GM23338 (cell line): Measurements from ENCODE around the gene RAD51B.

ENCODE experiments used
- CREB1 ChIP-seq: fragments of 250-450 bp; sonication (Bioruptor Pico); IDR thresholded peaks from 2 replicates; pipeline ENCODE4 v1.5.0; 2020; ENCODE audit warnings: low read depth, mild to moderate bottlenecking, moderate library complexity
- CTCF ChIP-seq, 2 experiments: fragments of 200-600 bp in 1 of 2; sonication (generic) in 1 of 2; conservative IDR thresholded peaks; 2 replicates each; pipeline versions ENCODE4 v1.5.1 to v1.6.1; 2016 to 2017; ENCODE audit warnings: antibody characterized with exemption in 2 of 2, low read depth in 2 of 2, mild to moderate bottlenecking in 2 of 2, moderate library complexity in 1 of 2
- EZH2 ChIP-seq: fragments of 200-600 bp; sonication (generic); IDR thresholded peaks from one replicate; pipeline ENCODE4 v1.8.0; 2017; ENCODE audit warnings: antibody characterized with exemption, mild to moderate bottlenecking, low read depth; ENCODE audit not compliant: unreplicated experiment
- POLR2AphosphoS5 ChIP-seq: IDR thresholded peaks from 2 replicates; pipeline ENCODE4 v1.6.1; 2016; ENCODE audit warnings: antibody characterized with exemption, low read depth
- TF ChIP-seq, protein P1 (sequence below): IDR thresholded peaks from one replicate; pipeline ENCODE4 v1.6.1; 2018; ENCODE audit warnings: antibody characterized with exemption; ENCODE audit not compliant: unreplicated experiment

DNA sequence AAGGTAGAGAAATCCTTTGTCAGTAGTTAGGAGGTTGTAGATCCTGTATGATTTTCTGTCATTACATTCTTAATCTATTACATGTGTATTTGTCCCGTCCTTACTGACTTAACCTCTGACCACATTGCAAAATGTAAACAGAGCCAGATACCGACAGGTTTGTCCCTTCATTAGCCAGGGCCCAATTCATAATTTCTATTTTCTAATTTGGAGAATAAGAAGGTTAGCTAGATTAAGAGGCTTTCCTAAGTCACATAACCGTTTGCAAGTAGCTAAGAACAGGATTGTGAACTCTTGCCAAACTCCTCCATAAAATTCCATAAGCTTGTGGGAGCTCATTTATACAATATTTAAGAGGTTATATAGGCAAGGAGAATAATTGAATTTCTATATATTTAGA, 352.6 kb downstream of the RAD51B start:
- TF ChIP-seq EZH2 (no peak), CTCF (conservative IDR thresholded peaks at IDR 0.05; ENCODE audit: low read depth in 2 of 2) (no peak), CREB1 (CRISPR knock-in tag) (no peak), POLR2AphosphoS5 (no peak)
- TF ChIP-seq, protein P1, sequence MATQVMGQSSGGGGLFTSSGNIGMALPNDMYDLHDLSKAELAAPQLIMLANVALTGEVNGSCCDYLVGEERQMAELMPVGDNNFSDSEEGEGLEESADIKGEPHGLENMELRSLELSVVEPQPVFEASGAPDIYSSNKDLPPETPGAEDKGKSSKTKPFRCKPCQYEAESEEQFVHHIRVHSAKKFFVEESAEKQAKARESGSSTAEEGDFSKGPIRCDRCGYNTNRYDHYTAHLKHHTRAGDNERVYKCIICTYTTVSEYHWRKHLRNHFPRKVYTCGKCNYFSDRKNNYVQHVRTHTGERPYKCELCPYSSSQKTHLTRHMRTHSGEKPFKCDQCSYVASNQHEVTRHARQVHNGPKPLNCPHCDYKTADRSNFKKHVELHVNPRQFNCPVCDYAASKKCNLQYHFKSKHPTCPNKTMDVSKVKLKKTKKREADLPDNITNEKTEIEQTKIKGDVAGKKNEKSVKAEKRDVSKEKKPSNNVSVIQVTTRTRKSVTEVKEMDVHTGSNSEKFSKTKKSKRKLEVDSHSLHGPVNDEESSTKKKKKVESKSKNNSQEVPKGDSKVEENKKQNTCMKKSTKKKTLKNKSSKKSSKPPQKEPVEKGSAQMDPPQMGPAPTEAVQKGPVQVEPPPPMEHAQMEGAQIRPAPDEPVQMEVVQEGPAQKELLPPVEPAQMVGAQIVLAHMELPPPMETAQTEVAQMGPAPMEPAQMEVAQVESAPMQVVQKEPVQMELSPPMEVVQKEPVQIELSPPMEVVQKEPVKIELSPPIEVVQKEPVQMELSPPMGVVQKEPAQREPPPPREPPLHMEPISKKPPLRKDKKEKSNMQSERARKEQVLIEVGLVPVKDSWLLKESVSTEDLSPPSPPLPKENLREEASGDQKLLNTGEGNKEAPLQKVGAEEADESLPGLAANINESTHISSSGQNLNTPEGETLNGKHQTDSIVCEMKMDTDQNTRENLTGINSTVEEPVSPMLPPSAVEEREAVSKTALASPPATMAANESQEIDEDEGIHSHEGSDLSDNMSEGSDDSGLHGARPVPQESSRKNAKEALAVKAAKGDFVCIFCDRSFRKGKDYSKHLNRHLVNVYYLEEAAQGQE: no peak
